SU-DHL-6 (cell line): ENCODE results near the gene ROS1.

ENCODE experiments used
- CTCF ChIP-seq: fragments of 200-600 bp; sonication (generic); IDR thresholded peaks from one replicate; pipeline ENCODE4 v1.5.1; 2017; ENCODE audit warnings: antibody characterized with exemption, mild to moderate bottlenecking, low read length, moderate library complexity; ENCODE audit not compliant: insufficient read depth, poor library complexity, severe bottlenecking
- EZH2phosphoT487 ChIP-seq: fragments of 200-600 bp; sonication (generic), shearing (Covaris generic); conservative IDR thresholded peaks from 2 replicates; pipeline ENCODE4 v1.6.1; 2018; ENCODE audit warnings: mild to moderate bottlenecking, antibody characterized with exemption, low read length, moderate library complexity, mixed read lengths

GRCh38 chr6:117375446-117375845 lies 50.3 kb downstream of the ROS1 start:
- TF ChIP-seq CTCF (no peak), EZH2phosphoT487 (no peak)
